SHP77 treated with DMSO at 0.1 percent for 48 hours (cell line): ENCODE measurements around the gene IL1R2.

Experiments
- DNase-seq: peaks from one replicate; lab custom pipeline; 2025; lab: John Stamatoyannopoulos, UW

The IL1R2 gene

GRCh38 chr2:102043560-102043959, 51.8 kb downstream of the IL1R2 start:
- DNase-seq: no peak

- no peak for DNase-seq
Observed at GRCh38 chr2:102044235-102044896, 52.6 kb downstream of the IL1R2 start.

GRCh38 chr2:102044967-102045489, 53.3 kb downstream of the IL1R2 start:
- DNase-seq: no peak

GRCh38 chr2:102045697-102046096, 53.9 kb downstream of the IL1R2 start:
- DNase-seq: no peak

- DNase-seq: no peak
Observed at GRCh38 chr2:102046135-102046986, 54.6 kb downstream of the IL1R2 start.

- DNase-seq: no peak
Observed at GRCh38 chr2:102048465-102048864, 56.7 kb downstream of the IL1R2 start.

GRCh38 chr2:102049756-102050443, 58.1 kb downstream of the IL1R2 start:
- DNase-seq: no peak

- no peak for DNase-seq
Observed at GRCh38 chr2:102050854-102051391, 59.2 kb downstream of the IL1R2 start.

- no peak for DNase-seq
Observed at GRCh38 chr2:102051692-102052277, 60.0 kb downstream of the IL1R2 start.

- no peak for DNase-seq
Observed at GRCh38 chr2:102052365-102052764, 60.6 kb downstream of the IL1R2 start.

- no peak for DNase-seq
Observed at GRCh38 chr2:102053096-102053495, 61.3 kb downstream of the IL1R2 start.

GRCh38 chr2:102055346-102055990, 63.7 kb downstream of the IL1R2 start:
- DNase-seq: no peak

GRCh38 chr2:102056079-102056581, 64.4 kb downstream of the IL1R2 start:
- DNase-seq: no peak

GRCh38 chr2:102057502-102058292, 65.9 kb downstream of the IL1R2 start:
- no peak for DNase-seq

- no peak for DNase-seq
Observed at GRCh38 chr2:102058293-102058833, 66.6 kb downstream of the IL1R2 start.

- no peak for DNase-seq
Observed at GRCh38 chr2:102059151-102059550, 67.4 kb downstream of the IL1R2 start.

GRCh38 chr2:102060047-102060446, 68.3 kb downstream of the IL1R2 start:
- no peak for DNase-seq

GRCh38 chr2:102060792-102061191, 69.0 kb downstream of the IL1R2 start:
- DNase-seq: no peak

GRCh38 chr2:102061286-102061699, 69.5 kb downstream of the IL1R2 start:
- no peak for DNase-seq
